ENCODE data around the gene LGALS9.
"Not testable (repeated sequence)": the region's sequence is repeated elsewhere in the genome, so short reads cannot be mapped to it uniquely, and the experiment has no call there.

LGALS9 gene

DNA sequence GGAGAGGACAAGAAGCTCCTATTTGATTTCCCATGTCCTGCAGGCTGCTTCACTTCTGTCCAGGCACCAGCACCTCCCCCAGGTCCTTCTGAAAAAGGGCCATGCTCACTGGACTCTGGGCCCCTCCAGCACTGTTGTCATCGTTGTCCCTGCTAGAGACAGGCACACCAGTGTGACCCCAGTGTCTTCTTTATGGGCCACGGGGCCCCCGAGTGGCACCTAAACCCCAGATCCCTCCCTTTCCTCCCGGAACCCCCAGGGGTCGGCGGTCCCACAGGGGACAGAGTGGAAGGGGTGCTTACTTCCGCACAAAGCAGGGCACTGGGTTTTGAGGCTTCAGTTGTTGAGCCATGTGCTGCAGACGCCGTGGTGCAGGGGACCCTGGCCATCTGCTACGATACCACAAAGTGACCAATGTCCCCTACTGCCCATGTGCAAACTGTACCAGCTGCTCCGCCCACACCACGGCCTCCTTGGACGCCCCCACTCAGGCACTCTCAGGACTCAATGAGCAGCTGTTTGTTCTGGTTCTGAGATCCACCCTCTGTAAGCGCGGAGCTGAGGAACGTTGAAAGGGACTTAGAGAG is 24.6 kb downstream of the LGALS9 start:
- DNase-seq, result not testable (repeated sequence)

DNA sequence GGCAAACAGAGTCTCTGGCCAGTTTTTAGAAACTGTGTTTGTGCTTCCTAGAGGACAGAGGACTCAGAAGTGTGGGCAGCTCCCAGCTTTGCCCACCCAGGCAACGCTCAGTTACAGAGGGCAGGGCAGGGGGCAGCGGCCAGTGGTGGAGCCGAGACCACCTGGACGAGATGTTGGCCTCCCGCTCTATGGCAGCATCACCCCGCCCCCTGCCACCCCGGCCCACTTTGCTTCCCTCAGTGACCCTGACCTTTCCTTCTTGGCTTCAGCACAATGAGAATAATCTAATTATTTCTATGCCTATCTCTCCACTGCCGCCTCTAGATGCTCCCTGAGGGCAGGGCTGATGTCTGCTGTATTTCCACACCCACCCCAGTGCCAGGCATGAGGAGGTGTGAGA is 25.6 kb downstream of the LGALS9 start:
- DNase-seq, result not testable (repeated sequence)

DNA sequence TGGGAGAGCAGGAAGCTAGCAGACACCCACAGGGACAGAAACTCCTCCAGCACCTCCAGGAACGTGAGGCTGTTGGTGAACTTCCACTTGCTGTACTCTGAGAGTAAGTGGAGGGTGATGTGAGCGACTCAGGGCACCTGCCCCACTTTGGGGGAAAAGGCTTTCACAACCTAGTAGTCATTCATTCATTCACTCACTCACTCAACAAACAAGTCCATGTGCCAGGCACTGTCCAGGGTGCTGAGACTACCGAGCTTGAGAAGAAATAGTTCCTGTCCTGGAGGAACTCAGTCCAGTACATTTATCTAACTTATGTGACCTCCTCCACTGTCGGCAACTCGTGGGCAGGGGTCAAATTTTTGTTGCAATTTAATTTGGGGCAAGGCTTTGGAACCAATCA is 26.6 kb downstream of the LGALS9 start:
- DNase-seq, result no peak

DNA sequence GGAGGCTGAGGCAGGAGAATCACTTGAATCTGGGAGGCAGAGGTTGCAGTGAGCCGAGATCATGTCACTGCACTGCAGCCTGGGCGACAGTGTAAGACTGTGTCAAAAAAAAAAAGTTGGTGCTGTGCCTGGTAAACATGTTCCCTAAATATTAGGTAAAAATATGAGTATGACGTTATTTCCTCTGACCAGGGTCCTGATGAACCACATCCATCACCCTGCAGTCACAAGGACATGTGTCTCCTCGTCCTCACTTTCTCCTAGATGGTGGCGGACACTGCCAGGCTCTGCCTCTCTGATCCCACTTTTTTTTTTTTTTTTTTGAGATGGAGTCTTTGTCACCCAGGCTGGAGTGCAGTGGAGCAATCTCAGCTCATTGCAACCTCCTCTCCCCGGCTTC is 28.7 kb downstream of the LGALS9 start:
- DNase-seq, result no peak

DNA sequence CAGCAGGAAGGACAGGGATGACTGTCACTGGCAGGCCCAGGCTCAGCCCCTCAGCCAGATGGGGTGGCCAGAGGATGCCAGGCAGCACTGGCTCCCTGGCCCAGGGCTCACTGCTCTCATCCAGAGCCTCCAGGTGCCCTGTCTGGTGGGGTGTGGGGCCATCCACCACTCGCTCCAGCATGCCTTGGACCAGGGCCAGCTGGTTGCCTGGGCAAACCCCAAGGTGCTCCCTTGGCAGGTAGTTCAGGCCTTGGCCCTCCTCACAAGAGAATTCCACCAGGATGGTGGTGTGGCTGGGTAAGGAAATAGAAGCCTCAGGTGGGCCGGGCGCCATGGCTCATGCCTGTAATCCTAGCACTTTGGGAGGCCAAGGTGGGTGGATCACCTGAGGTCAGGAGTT is 29.4 kb downstream of the LGALS9 start:
- no peak for DNase-seq

DNA sequence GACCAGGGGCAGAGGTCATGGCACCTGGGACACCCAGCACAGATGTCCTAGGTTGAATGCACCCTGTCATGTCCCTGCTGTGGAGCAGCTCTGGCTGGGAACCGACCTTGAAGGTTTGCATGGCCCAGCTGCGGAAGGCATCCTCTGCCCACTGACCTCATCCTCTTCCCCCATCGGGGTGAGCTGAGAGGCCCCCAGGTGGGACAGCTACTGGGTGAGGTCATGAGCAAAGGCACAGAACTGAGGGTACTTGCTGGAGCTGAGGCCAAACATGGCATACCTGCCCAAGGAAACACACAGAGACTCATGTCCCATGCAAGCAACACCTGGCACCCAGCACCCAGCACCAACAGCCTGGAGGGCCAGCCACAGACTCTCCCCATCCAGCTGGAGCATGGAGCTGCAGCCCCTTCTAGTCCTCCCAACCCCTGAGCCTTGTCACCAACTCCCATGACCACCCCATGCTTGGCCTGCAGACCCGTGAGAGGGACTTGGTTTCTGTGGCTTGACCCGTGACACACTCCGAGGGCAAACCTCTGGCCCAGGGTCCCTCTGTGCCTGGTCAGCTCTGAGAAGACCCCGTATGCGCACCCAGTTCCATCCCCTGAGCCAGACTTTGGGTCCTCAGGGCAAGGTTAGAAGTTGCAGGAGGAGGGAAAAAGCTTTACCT is 33.1 kb downstream of the LGALS9 start:
- no peak for DNase-seq

DNA sequence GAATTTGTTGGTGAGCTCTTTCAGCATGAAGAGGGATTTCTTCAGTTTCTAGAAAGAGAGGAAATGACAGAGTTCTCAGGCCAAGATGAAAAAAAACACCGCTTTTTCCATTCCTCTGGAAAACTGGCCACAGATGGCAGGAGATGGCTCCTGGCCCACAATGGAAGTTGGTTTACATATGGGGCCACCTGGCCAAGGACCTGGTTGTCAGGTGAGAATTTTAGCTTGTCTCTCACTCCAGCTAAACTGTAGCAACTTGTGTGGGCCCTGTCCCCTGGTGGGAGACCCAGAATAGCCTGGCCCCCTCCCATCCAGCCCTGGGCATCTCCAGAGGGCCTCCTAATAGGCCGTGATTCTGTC is 33.6 kb downstream of the LGALS9 start:
- no peak for DNase-seq

DNA sequence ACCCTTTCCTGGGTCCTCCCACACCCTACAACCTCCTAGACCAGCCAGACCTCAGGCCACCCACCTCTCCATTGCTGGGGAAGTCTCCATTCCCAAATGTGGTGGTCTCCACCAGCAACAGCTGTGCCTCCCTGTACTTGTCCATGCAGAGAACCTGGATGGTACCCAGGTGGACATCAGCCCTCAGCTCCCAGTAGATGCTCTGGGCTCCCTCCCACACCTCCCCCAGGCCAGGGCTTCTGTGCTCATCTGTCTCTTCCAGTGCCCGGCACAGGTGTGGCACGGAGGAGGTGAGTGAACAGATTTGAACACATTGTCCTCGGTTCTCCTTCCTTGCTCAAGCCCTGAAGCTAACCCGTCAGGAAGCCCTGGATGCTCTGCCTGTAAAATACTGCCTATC is 34.6 kb downstream of the LGALS9 start:
- no peak for DNase-seq

DNA sequence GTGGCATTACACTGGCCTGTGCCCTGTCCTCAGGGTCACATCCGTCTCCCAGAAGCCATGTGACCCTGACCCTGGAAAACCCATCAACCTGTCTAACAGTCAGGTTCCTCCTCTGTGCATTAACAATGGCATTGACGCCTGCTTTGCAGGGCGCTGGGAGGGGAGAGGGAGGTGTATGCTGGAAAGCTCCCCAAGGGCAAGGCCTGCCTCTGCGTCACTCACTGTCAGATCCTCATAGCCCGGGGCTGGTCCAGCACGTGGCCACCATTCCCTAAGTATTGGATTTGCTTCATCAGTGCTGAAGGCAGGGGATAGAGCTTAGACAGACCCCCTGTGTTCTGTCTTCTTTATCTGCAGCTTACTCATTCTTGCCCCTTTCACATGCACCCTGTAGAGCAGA is 35.3 kb downstream of the LGALS9 start:
- DNase-seq, result not testable (repeated sequence)

DNA sequence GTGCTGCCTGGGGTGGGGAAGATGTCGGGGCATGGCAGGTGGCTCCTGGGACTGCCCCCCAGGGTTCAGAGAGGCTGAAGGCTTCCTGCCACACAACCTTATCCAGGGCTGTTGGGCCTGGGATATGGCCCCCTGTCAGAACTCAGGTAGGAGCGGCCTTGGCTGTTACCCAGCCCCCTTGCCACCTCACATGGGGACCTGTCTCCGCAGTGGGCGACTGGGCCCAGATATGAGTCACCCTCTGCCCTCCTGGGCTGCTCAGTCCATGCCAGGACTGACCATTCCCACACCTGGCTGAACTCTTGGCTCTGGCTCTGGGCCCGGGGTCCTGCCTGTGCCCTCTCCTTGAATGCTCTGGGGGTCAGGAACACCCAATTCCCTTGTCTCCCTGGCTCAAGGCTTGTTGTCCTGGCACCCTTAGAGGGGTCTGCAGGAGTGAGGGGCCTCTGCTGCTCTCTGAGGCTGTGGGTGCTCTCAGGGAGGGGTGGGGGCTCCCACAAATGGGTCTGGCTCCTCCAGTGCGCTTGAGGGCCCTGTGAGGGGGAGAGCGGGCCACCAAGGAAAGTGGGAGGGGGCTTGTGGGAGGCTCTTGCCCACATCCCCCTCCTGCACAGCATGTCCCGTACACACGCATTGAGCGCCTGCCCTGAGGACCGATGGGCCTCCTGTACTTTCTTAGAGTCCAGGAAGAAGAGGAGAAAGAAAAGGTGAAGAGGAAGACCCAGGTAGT is 36.0 kb downstream of the LGALS9 start:
- no peak for DNase-seq

DNA sequence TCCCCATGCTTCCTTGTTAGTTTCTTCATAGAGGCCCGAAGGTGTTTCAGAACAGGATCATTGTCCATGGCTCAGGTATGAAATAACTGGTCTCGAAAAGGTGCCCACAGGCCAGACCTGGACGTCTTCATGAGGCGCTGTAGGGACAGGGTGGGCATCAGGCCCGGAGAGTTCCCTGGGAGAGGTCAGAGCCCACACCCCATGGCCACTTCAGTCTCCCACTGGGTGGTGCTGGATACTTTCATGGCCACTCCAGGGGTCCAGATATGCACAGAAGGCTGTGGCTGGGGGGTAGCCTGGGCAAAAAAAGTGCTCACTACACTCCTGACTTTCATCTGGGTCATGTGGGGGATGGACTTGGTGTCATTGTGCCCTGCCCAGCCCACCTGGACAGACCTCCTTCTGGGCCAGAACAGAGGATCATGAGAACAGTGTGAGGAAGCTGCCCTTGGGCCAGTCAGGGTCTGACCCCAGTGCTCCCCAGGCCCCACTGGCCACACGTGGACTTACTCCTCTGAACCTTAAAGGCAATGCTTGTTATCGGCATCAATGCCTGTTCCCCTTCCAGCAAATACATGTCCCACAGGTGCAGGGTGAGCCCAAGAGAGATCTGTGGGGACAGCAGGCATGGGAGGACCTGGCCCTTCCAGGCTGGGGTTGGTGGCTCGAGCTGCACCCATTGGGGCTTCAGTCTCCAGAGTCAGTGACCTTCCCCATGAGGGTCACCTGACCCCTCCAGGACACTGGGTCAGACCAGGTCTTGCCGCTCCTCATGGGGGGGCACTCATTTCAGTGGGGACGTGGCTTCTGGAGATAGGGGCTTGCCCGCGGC is 36.9 kb downstream of the LGALS9 start:
- no peak for DNase-seq

DNA sequence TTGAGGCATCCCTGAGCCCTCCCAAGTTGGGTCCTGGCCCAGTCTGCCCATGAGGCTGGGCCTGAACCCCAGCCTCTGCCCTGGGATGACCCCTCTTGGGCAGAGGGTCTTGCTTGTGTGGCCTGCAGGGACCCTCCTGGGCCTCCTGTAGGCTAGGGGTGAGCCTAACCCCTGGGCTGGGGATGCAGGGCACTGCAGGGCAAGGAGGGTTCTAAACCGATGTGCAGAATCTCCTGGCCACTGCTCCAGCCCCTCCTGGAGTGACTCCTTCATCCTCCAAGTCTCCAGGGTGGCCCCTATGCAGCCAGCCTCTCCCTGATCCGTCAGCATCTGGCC is 37.5 kb downstream of the LGALS9 start:
- DNase-seq, result no peak

DNA sequence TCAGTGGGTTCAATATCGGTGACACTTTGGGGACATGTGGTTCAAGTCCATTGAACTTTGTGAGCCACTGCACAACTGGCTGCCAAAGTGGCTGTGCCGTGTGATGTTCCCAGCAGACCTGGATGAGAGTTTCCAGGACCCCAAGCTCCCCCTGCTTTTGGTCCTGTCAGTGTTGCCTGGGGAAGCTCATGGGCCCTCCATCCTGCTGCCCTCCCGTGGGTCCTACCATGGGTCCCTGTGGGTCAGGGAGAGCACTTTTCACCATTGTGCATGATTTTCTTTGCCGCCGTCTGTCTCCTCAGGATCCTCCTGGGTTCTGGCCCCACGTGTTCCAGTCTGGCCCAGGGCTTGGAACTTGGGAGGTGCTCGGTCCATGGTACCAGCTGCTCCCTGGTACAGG is 38.1 kb downstream of the LGALS9 start:
- DNase-seq, result no peak

DNA sequence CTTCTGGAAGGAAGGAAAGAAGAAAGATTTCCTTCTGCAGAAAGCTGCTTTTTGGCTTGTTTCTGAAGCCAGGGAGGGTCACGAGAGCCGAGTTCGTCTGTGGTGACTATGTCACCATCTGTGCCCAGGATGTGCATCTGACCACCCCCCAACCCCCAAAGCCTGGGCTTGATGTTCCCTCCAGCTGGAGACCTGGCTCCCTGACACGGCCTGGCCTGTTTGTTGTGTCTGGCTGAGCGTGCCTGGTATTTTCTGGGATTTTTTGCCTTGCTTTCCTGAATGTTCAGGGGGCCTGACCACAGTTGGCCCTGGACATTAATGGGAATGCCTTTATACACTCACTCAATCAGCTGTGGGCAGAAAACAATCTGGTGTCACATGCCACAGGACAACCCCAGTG is 38.9 kb downstream of the LGALS9 start:
- DNase-seq, result no peak

DNA sequence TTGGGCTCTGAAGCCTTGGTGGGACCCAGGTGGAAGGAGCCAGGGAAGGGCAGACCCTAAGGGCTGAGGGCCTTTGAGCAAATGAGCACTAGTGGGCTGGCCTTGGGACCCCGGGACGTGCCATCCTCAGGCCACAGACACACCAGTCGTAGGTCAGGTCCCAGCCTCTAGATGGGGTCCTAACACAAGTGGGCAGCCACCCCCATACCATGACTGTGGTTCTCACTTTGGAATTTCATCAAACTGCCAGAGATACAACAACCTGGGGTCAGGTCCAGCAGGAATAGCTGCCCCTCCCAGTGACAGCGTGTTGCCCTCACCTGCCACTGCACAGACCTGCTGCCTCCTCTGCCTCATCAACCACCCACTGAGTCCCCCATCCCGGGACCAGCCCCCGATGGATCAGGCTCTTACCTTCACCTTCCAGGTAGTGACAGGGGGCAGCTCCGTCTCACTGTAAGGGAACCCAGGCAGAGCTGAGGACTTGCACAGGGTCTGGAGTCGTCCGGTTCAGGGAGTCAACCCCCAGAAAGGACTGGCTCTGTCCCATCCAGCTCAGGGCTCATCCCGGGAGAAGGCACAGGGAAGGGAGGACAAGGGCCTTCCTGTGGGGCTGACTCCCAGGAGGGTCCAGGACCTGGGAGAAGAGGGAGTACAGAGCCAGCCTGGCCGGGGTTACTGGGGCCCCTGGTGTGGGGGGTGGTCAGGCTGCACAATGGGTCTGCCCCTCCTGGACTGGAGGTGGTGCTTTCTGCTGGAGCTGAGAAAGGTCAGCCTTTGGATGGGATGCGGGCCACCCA is 40.0 kb downstream of the LGALS9 start:
- no peak for DNase-seq

DNA sequence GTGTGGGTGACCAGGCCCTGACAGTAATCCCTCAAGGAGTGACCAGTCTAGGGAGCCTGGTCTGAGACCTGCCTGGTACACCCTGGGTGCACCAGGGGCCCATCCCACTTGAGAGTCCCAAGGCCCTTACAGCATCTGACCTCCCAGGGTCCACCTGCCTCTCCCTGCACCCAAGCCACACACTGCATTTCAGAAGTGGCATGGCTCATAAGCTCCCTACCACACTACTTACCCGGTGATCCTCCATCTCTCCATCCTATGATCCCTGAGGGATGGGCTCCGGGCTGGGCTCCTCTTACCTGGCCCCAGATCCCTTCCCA is 40.6 kb downstream of the LGALS9 start:
- DNase-seq, result no peak

DNA sequence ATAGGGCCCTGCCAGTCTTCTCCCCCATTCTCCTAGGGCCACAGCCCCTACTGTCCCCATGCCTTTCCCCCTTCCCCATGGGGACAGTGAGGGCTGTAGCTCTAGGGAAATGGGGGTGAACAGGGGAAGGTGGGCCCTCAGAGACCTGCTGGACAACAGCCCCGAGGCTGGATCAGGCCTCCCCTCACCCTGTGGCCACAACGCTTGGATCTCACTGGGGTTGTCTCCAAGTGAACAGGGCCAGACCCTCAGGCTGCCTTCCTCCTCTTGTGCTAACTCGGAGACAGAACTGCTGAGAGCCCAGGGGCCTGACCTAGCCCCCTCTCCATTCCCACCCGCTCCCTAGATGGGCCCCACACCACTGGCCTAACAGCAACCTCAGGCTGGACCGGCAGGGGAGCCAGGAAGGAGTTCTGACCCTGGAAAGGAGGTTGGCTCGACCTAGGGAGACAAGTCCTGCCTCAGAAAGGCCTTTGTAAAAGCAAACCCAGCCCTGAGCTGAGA is 41.0 kb downstream of the LGALS9 start:
- DNase-seq, result not testable (repeated sequence)

DNA sequence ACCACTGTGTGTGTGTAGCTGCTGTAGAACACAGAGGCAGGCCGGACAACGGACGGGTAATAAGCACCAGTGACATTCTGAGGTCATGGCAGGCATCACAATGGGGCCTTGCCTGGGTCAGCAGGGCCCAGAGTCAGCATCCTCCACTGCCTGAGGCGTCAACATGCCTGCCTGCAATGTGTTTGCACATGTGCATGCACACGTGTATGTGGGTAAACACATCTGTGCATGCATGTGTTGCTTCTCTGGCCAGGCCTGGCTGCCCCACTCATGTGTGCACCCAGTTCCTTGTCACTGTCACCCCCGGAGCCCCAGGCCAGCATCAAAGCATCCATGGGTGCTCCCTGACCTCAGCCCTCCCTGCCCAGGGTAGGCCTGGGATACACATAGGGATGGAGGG is 43.3 kb downstream of the LGALS9 start:
- no peak for DNase-seq

DNA sequence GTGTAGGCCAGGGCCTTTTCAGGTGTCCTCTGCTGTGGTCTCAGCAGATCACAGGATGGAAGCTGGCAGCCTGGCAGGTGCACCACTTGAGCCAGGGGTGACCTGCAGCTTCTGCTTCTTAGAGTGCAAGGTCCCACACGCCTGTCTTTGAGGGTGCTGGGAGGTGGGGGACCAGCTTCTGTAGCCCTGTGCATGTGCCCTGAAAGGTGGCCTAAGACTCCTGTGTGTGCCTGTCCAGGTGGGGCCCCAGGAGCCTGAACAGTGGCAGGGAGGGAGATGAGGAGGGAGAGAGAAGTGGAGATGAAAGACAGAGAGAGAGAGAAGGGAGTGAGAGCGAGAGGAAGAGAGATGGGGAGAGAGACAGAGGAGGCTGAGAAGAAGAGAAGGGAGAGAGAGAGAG is 46.2 kb downstream of the LGALS9 start:
- no peak for DNase-seq

DNA sequence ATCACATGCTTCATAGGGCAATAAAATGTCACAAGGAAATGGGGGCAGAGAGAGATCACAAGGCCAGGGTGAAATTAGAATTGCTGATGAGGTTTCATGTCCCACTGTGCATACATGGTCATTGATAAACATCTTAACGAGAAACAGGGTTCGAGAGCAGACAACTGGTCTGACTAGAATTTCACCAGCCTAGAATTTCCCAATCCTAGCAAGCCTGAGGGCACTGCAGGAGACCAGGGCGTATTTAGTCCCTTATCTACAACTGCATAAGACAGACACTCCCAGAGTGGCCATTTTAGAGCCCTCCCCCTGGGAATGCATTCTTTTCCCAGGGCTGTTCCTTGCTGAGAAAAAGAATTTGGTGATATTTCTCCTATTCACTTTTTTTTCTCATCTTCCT is 55.3 kb downstream of the LGALS9 start:
- DNase-seq, result not testable (repeated sequence)

DNA sequence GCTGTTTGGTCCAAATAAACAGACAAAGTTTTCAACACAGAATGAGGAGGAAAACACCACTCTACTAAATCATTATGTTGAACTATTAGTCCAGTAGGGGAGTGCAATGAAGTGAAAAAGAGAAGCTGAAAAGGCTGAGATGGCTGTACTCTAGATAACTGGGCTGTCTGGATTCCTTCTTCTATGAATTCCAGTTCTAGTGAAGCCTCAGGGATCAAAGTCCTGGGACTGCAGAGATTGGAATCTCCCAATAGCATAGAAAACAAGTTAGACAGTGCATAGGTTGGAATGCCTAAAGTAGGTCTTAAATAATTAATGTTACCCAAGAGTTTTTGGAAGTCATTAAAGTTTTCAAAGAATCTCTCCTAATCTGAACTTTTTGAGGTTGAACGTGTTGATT is 59.9 kb downstream of the LGALS9 start:
- no peak for DNase-seq

DNA sequence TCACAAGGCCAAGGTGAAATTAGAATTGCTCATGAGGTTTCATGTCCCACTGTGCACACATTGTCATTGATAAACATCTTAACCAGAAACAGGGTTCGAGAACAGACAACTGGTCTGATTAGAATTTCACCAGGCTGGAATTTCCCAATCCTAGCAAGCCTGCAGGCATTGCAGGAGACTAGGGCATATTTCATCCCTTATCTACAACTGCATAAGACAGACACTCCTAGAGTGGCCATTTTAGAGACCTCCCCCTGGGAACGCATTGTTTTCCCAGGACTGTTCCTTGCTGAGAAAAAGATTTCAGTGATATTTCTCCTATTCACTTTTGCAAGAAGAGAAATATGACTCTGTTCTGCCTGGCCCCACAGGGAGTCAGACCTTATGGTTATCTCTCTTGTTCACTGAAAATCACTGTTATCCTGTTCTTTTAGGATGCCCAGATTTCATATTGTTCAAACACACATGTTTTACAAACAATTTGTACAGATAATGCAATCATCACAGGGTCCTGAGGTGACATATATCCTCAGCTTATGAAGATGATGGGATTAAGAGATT is 64.3 kb downstream of the LGALS9 start:
- DNase-seq, result not testable (repeated sequence)
